Measurements from ENCODE around the gene UCP2. TPM values are rescaled to one million over a fixed set of nuclear protein-coding genes. Genes with fewer than 3 reads are reported as not detected.

UCP2 gene
- total RNA-seq, 1 donor from 2014 or later: 23.4 TPM

DNA sequence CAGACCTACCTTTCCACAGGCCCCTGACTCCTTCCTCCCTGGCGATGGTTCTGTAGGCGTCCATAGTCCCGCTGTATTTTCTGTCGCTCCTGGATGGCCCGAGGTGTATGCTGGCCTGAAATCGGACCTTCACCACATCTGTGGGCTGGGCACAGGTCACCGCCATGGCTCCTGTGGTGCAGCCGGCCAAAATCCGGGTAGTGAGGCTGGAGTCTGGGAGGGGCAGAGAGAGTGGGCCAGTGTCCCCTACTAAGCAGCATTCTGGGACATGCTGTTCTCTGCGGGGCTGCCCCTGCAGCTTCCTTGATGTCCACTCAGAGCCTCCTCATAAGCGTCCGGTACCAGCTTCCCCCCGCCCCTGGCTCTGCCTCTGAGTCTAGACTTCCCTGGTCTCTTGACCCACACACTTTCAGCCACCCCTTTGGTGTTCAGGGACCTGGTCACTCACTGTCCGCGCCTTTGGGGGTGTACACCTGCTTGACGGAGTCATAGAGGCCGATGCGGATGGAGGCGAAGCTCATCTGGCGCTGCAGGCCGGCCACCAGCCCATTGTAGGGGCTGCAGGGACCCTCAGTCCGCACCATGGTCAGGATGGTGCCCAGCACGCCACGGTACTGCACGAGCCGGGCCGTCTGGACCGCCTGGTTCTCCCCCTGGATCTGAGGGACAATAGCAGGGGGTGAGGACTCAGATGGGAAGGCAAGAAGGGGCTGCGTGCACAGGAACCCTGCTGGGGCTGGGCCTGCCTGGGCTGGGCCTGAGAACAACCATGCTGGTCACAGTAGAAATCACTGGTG lies 23.3 kb upstream of the UCP2 start:
- Histone ChIP-seq H3K36me3 (peaks cover 35% of the 10 kb centered on the region), H3K27ac (replicated peaks) (no peak overlapping the region), H3K4me3 (no peak overlapping the region), H3K4me1 (peaks cover 44% of the 10 kb centered on the region), H3K27me3 (ENCODE audit: low read depth) (no peaks in the 10 kb centered on the region), H3K9me3 (replicated peaks) (no peaks in the 10 kb centered on the region)
- no peak for DNase-seq
- intact Hi-C loops (cut with micrococcal nuclease): no loop called here
- TF ChIP-seq, protein P1, sequence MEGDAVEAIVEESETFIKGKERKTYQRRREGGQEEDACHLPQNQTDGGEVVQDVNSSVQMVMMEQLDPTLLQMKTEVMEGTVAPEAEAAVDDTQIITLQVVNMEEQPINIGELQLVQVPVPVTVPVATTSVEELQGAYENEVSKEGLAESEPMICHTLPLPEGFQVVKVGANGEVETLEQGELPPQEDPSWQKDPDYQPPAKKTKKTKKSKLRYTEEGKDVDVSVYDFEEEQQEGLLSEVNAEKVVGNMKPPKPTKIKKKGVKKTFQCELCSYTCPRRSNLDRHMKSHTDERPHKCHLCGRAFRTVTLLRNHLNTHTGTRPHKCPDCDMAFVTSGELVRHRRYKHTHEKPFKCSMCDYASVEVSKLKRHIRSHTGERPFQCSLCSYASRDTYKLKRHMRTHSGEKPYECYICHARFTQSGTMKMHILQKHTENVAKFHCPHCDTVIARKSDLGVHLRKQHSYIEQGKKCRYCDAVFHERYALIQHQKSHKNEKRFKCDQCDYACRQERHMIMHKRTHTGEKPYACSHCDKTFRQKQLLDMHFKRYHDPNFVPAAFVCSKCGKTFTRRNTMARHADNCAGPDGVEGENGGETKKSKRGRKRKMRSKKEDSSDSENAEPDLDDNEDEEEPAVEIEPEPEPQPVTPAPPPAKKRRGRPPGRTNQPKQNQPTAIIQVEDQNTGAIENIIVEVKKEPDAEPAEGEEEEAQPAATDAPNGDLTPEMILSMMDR (IDR thresholded peaks at IDR 0.05; ENCODE audit: borderline replicate concordance): no peak

DNA sequence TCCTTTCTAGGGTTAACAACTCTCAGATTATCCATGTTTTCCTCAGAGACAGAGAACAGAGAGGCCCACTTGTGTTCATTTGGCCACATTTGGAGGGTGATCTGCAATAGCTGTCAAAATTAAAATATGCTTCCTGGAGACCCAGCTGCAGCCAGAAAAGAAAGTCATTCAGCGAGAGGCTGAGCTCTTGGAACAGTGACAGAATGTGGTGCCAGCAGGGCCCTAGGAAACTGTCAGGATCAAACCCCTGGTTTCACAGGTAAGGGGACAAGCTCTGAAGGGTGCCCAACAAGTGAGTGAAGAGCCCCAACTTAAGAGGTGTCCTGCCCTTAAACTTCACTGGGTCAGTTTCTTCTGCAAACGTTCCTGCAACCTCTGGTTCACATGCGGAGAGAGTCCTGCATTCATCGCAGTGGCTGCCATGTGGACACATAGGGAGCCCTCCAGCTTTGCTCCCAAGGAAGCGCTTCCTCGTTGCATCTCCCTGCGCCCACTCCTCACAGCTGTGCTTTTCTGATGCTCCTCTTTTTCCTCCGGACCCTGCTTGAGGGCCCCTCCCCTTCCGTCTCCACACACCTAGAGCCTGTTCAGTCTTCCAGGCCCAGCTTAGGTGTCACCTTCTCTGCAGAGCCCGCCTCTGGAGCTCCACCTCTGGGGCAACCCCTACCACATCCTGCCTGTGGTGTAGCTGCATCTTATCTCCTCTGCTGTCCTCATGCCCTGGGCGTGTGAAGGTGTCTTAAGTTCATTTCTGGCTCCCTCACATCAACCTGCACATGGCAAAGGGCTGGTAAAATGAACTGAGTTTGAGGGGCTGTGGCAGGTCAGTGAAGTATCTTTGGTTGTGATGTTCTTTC lies 22.3 kb upstream of the UCP2 start:
- H3K4me3 ChIP-seq: no peak overlapping the region
- H3K27me3 ChIP-seq (ENCODE audit: low read depth): no peaks in the 10 kb centered on the region
- no peak overlapping the region for H3K27ac ChIP-seq (replicated peaks)
- intact Hi-C loops (cut with micrococcal nuclease): no loop called here
- no peaks in the 10 kb centered on the region for H3K9me3 ChIP-seq (replicated peaks)
- H3K36me3 ChIP-seq: peaks cover 40% of the 10 kb centered on the region
- TF ChIP-seq, protein P1 (IDR thresholded peaks at IDR 0.05; ENCODE audit: borderline replicate concordance): no peak
- peaks cover 35% of the 10 kb centered on the region for H3K4me1 ChIP-seq
- no peak for DNase-seq

DNA sequence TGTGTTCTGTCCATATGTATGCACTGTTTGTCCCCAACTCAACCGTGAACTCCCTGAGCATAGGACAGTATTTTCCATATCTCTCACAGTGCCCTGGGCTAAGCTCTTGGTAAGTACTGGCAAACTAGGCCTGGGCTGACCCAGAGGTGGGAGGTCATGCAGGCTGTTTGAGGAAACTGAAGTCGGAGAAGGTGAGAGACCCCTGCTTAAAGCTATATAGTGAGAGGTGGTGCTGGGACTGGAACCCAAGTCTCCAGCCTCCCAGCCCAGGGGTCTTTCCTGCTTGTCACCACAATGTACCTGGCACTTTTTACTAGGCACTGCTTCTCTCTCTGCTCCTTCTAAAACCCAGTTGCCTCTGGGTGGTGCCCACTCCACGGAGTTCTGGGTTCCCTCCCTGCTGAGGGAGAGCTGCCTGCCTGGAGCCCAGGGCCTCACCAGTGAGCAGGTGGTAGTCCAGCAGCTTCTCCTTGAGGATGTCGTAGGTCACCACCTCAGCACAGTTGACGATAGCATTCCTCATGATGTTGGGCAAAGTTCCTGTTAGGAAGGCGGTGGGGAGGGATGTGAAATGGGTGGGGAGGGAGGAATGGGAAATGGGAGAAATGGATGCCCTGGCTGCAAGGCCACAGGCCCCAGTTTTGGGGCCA lies 21.5 kb upstream of the UCP2 start:
- no peak overlapping the region for H3K4me3 ChIP-seq
- H3K9me3 ChIP-seq (replicated peaks): no peaks in the 10 kb centered on the region
- TF ChIP-seq, protein P1 (IDR thresholded peaks at IDR 0.05; ENCODE audit: borderline replicate concordance): no peak
- no peak for DNase-seq
- no peaks in the 10 kb centered on the region for H3K27me3 ChIP-seq (ENCODE audit: low read depth)
- H3K27ac ChIP-seq (replicated peaks): no peak overlapping the region
- peaks cover 27% of the 10 kb centered on the region for H3K4me1 ChIP-seq
- intact Hi-C loops (cut with micrococcal nuclease): no loop called here
- peaks cover 40% of the 10 kb centered on the region for H3K36me3 ChIP-seq

- Histone ChIP-seq H3K4me1 (peaks cover 13% of the 10 kb centered on the region), H3K9me3 (replicated peaks) (no peaks in the 10 kb centered on the region), H3K27ac (replicated peaks) (no peak overlapping the region), H3K4me3 (no peak overlapping the region), H3K36me3 (peaks cover 40% of the 10 kb centered on the region), H3K27me3 (ENCODE audit: low read depth) (no peaks in the 10 kb centered on the region)
- TF ChIP-seq, protein P1 (IDR thresholded peaks at IDR 0.05; ENCODE audit: borderline replicate concordance): no peak
- no peak for DNase-seq
- intact Hi-C loops (cut with micrococcal nuclease): no loop called here
Measured at GRCh38 chr11:74002832-74003231, 20.2 kb upstream of the UCP2 start.

- Histone ChIP-seq H3K27ac (replicated peaks) (no peak overlapping the region), H3K4me3 (no peak overlapping the region), H3K4me1 (peaks cover 9% of the 10 kb centered on the region), H3K36me3 (peaks cover 40% of the 10 kb centered on the region), H3K27me3 (ENCODE audit: low read depth) (no peaks in the 10 kb centered on the region), H3K9me3 (replicated peaks) (no peaks in the 10 kb centered on the region)
- no peak for DNase-seq
- TF ChIP-seq, protein P1 (IDR thresholded peaks at IDR 0.05; ENCODE audit: borderline replicate concordance): no peak
- intact Hi-C loops (cut with micrococcal nuclease): no loop called here
Measured at GRCh38 chr11:74001822-74002286, 19.2 kb upstream of the UCP2 start.
